GM19455 (cell line): ENCODE results near the gene GSTA3.
"Not testable (repeated sequence)": the region's sequence is repeated elsewhere in the genome, so short reads cannot be mapped to it uniquely, and the experiment has no call there.

Experiments used
- ATAC-seq: cut with Tn5 transposase; IDR thresholded peaks from one replicate; pipeline ENCODE4 v1.9.1; 2021; ENCODE audit not compliant: unreplicated experiment

GSTA3 gene

DNA sequence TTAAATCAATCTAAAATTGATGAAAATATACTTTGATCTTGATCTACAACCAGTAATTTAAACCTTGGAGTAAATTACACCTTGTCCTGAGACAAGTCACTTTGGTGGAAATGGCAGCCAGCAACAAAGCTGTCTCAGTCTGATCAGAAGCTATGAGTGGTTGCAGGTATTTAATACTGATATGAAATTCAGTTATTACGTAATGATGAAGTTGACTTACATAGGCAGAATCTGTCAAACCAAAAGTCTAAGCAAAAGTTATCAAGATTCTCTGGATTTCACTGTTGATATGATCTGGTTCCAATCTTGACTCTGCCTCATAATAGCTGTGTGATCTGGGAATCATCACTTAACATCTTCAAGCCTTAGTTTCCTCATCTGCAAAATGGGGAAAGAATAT lies 41.3 kb downstream of the GSTA3 start:
- no peak for ATAC-seq

DNA sequence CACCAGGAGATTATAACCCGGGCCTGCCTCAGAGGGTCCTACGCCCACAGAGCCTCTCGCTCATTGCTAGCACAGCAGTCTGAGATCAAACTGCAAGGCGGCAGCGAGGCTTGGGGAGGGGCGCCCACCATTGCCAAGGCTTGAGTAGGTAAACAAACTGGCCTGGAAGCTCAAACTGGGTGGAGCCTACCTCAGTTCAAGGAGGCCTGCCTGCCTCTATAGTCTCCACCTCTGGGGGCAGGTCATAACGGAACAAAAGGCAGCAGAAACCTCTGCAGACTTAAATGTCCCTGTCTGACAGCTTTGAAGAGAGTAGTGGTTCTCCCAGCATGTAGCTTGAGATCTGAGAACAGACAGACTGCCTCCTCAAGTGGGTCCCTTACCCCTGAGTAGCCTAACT lies 48.3 kb downstream of the GSTA3 start:
- not testable (repeated sequence) for ATAC-seq

DNA sequence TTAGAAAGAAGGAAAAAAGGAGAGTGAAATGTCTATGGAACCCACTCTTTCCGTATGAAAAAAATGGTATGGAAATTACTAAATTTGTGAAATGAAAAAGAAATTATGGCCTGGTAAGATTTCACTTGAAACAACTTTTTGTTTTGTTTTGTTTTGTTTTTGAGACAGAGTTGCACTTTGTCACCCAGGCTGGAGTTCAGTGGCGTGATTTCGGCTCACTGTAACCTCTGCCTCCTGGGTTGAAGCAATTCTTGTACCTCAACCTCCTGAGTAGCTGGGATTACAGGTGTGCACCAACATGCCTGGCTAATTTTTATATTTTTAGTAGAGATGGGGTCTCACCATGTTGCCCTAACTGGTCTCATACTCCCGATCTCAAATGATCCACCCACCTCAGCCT lies 51.1 kb downstream of the GSTA3 start:
- no peak for ATAC-seq

DNA sequence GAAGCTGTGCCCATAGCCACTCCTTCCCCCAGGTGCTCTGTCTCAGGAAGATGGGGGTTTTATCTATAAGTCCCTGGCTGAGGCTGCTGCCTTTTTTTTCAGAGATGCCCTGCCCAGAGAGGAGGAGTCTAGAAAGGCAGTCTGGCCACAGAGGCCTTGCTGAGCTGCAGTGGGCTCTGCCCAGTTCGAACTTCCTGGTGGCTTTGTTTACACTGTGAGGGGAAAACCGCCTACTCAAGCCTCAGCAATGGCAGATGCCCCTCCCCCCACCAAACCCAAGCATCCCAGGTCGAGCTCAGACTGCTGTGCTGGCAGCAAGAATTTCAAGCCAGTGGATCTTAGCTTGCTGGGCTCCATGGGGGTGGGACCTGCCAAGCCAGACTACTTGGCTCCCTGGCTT lies 53.4 kb downstream of the GSTA3 start:
- not testable (repeated sequence) for ATAC-seq

DNA sequence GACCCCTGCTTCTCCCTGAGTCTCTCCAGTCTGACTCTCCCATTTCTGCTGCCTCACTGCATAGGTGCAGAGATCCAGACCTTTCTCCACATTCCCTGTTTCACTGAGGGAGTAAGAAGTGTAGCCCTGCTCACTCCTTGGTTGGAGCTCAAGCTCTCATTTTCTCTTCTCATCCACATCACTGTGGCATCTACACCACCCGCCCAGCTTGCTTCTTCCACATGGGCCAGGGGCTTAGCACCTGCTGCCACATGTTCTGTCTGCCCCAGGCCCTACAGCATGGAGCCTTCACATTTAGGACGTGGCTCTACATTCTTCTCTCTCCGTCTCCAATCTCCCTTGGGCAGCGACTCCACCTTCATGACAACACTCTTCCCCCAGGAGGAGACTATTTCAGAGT lies 60.4 kb downstream of the GSTA3 start:
- no peak for ATAC-seq
